ENCODE data around the gene RAF1. TPM values are rescaled to one million over a fixed set of nuclear protein-coding genes. Genes with fewer than 3 reads are reported as not detected.

The RAF1 gene
- total and polyA plus RNA-seq, 9 of the 15 experiments (the other 6 are each of a cell fraction or from before 2014, with no cell fraction given) = 28.0 to 183 (median 85.6) TPM

DNA sequence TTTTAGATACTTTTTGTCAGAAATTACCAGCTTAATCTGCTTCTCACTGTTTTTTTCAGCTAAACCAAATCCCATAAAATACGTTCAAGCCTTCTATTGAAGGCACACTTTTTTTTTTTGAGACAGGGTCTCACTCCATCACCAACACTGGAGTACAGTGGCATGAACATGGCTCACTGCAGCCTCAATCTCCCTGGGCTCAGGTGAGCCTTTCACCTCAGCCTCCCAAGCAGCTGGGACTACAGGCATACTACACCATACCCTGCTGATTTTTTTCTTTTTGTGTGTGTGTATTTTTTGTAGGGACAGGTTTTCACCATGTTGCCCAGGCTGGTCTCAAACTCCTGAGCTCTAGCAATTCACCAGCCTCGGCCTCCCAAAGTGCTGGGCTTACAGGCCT is 3.7 kb downstream of the RAF1 start:
- H3K9me3 ChIP-seq (replicated peaks; ENCODE audit: control insufficient read depth, insufficient read depth, low read depth, low read length) = no peaks in the 10 kb centered on the region
- intact Hi-C loops (cut with micrococcal nuclease) (loop anchor here (5.0 kb wide), 2 partner anchors 33 to 103 kb away; partner anchors contain the start of gene MKRN2), in situ Hi-C loops (cut with MboI) (no loop called here)
- DNase-seq (ENCODE audit: extremely low read depth in 1 of 4, low spot score in 3 of 4) (no peak), FAIRE-seq (no peak), ATAC-seq (no peak)
- CTCF ChIA-PET (ENCODE audit: low intra/inter-chr PET ratio) = no interaction called here
- no peak overlapping the region for H2AFZ ChIP-seq (ENCODE audit: low read depth, low read length)
- TF ChIP-seq KLF10 (CRISPR knock-in tag; IDR thresholded peaks at IDR 0.05) (no peak), TOE1 (IDR thresholded peaks at IDR 0.05; ENCODE audit: borderline replicate concordance) (no peak), TOE1 (CRISPR knock-in tag; IDR thresholded peaks at IDR 0.05; ENCODE audit: borderline replicate concordance, low read depth) (0 out of 2 replicates have a peak, but pooled peaks have one; percentile 23), NFATC3 (IDR thresholded peaks at IDR 0.05) (0 out of 2 replicates have a peak, but pooled peaks have one; percentile 27), MLLT1 (IDR thresholded peaks at IDR 0.05) (0 out of 4 replicates have a peak, but pooled peaks of 1 of the 2 experiments have one; percentile 13), ARHGAP35 (IDR thresholded peaks at IDR 0.05; ENCODE audit: partially characterized antibody) (no peak), E2F4 (CRISPR knock-in tag; IDR thresholded peaks at IDR 0.05; ENCODE audit: low read depth) (peak; percentile 20; the same call in 1 of the 2 replicates)
- TF ChIP-seq, protein P1, sequence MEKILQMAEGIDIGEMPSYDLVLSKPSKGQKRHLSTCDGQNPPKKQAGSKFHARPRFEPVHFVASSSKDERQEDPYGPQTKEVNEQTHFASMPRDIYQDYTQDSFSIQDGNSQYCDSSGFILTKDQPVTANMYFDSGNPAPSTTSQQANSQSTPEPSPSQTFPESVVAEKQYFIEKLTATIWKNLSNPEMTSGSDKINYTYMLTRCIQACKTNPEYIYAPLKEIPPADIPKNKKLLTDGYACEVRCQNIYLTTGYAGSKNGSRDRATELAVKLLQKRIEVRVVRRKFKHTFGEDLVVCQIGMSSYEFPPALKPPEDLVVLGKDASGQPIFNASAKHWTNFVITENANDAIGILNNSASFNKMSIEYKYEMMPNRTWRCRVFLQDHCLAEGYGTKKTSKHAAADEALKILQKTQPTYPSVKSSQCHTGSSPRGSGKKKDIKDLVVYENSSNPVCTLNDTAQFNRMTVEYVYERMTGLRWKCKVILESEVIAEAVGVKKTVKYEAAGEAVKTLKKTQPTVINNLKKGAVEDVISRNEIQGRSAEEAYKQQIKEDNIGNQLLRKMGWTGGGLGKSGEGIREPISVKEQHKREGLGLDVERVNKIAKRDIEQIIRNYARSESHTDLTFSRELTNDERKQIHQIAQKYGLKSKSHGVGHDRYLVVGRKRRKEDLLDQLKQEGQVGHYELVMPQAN (IDR thresholded peaks at IDR 0.05; ENCODE audit: borderline replicate concordance) = 0 out of 2 replicates have a peak, but pooled peaks have one; percentile 37
- H3K79me2 ChIP-seq (ENCODE audit: control insufficient read depth, insufficient read depth, low read length) = peaks cover 88% of the 10 kb centered on the region
- H3K4me1 ChIP-seq (replicated peaks in 1 of 2; ENCODE audit: control insufficient read depth in 2 of 2, insufficient read depth in 2 of 2, low read length in 2 of 2) = peaks cover 32 to 47% of the 10 kb centered on the region in 2 experiments
- H3K27ac ChIP-seq (ENCODE audit: extremely low read depth, low read depth, low read length) = peak overlapping the region; percentile 57; the same call in 2 of the 3 replicates
- no peak overlapping the region; the same call in 1 of the 2 replicates for H3K4me3 ChIP-seq
- H3K4me2 ChIP-seq (ENCODE audit: insufficient read depth, low read length) = peak overlapping the region; percentile 68
- peaks cover 39% of the 10 kb centered on the region for H4K20me1 ChIP-seq (replicated peaks; ENCODE audit: control insufficient read depth, insufficient read depth, low read length)
- H3K9me1 ChIP-seq (ENCODE audit: control insufficient read depth, insufficient read depth, low read length) = peaks cover 10% of the 10 kb centered on the region
- peaks cover 14% of the 10 kb centered on the region; the same call in 2 of the 3 replicates for H3K36me3 ChIP-seq (ENCODE audit: control insufficient read depth, insufficient read depth, low read length)
- no TSS peak for BruUV-seq (replicated peaks)
- no peaks in the 10 kb centered on the region for H3K27me3 ChIP-seq (ENCODE audit: control insufficient read depth in 2 of 2, insufficient read depth in 2 of 2, low read length in 2 of 2)
- peak overlapping the region; percentile 12 to 50; a peak in 3 of 4 replicates for H3K9ac ChIP-seq (ENCODE audit: insufficient read depth in 1 of 2, low read depth in 2 of 2, low read length in 2 of 2)
- POLR2A ChIA-PET = interaction anchor here (0.5 to 5.0 kb wide), 12 partner anchors 9 to 102 kb away, joined by 3 to 24 read pairs (median 3); no protein-coding TSS in a partner anchor
- 40% methylated on average over 2 of the region's 2 CpGs for WGBS (ENCODE audit: insufficient coverage, low coverage, missing lambda C conversion rate)

All from K562 (cell line).